SK-N-SH (cell line): ENCODE measurements around the gene NRCAM.

Source experiments
- FOXM1 ChIP-seq: IDR thresholded peaks from 2 replicates; pipeline ENCODE4 v1.4.0; 2012; ENCODE audit warnings: low read depth, mild to moderate bottlenecking
- RAD21 ChIP-seq: IDR thresholded peaks from 2 replicates; pipeline ENCODE4 v1.6.1; 2012; ENCODE audit warnings: mild to moderate bottlenecking, low read length

- TF ChIP-seq RAD21 = no peak
- TF ChIP-seq FOXM1 = no peak
Observed at GRCh38 chr7:108367946-108368345, 88.3 kb downstream of the NRCAM start.
